HG03460 (cell line): Measurements from ENCODE around the gene PGLYRP4.

Source experiments
- ATAC-seq: cut with Tn5 transposase; IDR thresholded peaks from one replicate; pipeline ENCODE4 v1.9.1; 2021; ENCODE audit not compliant: unreplicated experiment

PGLYRP4 gene

GRCh38 chr1:153375511-153375910, 26.9 kb upstream of the PGLYRP4 start, which contains the start of gene S100A12:
Gene S100A12, minus strand, starts transcription at chr1:153375621. Its CDS starts 1,029 bp downstream, at chr1:153374592.
- no peak for ATAC-seq

GRCh38 chr1:153374071-153374470, 25.4 kb upstream of the PGLYRP4 start:
- ATAC-seq = no peak

GRCh38 chr1:153372571-153372970, 23.9 kb upstream of the PGLYRP4 start:
- no peak for ATAC-seq

GRCh38 chr1:153371231-153371630, 22.6 kb upstream of the PGLYRP4 start:
- ATAC-seq = no peak

- no peak for ATAC-seq
Observed at GRCh38 chr1:153370146-153370545, 21.5 kb upstream of the PGLYRP4 start.

- no peak for ATAC-seq
Observed at GRCh38 chr1:153368495-153368894, 19.9 kb upstream of the PGLYRP4 start.

GRCh38 chr1:153367090-153367489, 18.4 kb upstream of the PGLYRP4 start:
- no peak for ATAC-seq

GRCh38 chr1:153366261-153366660, 17.6 kb upstream of the PGLYRP4 start:
- no peak for ATAC-seq

- no peak for ATAC-seq
Observed at GRCh38 chr1:153365696-153366095, 17.1 kb upstream of the PGLYRP4 start.

GRCh38 chr1:153364766-153365666, 16.4 kb upstream of the PGLYRP4 start:
- no peak for ATAC-seq

GRCh38 chr1:153364156-153364555, 15.5 kb upstream of the PGLYRP4 start:
- ATAC-seq = no peak

- no peak for ATAC-seq
Observed at GRCh38 chr1:153363641-153364040, 15.0 kb upstream of the PGLYRP4 start.

GRCh38 chr1:153362187-153362775, 13.6 kb upstream of the PGLYRP4 start:
- ATAC-seq = no peak

- ATAC-seq = no peak
Observed at GRCh38 chr1:153361480-153362109, 13.0 kb upstream of the PGLYRP4 start.

GRCh38 chr1:153360592-153361479, 12.2 kb upstream of the PGLYRP4 start:
- ATAC-seq = no peak

GRCh38 chr1:153360190-153360589, 11.5 kb upstream of the PGLYRP4 start:
- ATAC-seq = no peak

- no peak for ATAC-seq
Observed at GRCh38 chr1:153359241-153359640, 10.6 kb upstream of the PGLYRP4 start.

GRCh38 chr1:153358691-153358975, 10.0 kb upstream of the PGLYRP4 start:
- ATAC-seq = no peak

- ATAC-seq = no peak
Observed at GRCh38 chr1:153357853-153358690, 9.4 kb upstream of the PGLYRP4 start, which contains the start of gene S100A9. Gene S100A9, plus strand, starts transcription at chr1:153357854. Its CDS starts 430 bp downstream, at chr1:153358284.
